SIG-M5 treated with dmso at 0.1 percent for 504 hours (cell line): Measurements from ENCODE around the gene EXOC3L4.

ENCODE experiments used
- DNase-seq: peaks from one replicate; lab custom pipeline; 2025; ENCODE audit not compliant: unreplicated experiment; lab: John Stamatoyannopoulos, UW

The EXOC3L4 gene

GRCh38 chr14:103070263-103070885, 24.2 kb upstream of the EXOC3L4 start:
- DNase-seq, result no peak

DNA sequence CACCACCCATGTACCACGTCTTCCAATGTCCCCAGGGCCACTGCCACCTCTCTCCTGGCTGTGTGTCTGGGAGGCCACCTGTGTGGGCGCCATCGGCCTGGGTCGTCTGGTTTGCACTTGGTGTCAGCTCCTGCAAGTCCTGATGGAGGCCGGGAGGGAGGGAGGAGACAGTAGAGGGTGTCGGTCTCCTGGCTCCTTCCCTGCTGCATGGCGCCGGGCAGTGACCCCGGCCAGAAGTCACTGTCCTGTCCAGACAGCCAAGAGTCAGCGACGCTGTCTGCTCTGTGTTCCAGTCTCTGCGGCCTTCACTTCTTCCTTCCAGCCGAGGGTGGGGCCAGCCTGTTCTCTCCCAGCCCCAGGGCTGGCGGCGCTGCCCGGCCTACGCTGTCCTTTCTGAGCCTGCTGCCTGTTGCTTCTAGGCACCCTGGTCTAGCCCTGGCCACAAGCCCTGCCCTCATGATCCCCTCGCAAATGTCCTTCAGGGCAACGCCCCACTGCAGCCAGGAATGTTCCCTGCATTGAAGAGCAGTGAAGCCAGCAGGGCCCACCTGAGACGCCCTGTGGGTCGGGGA, 23.5 kb upstream of the EXOC3L4 start:
- no peak for DNase-seq

- DNase-seq, result peak; percentile 16
Measured at GRCh38 chr14:103071544-103072251, 22.8 kb upstream of the EXOC3L4 start.

- DNase-seq, result no peak
Measured at GRCh38 chr14:103072595-103073366, 21.7 kb upstream of the EXOC3L4 start.

DNA sequence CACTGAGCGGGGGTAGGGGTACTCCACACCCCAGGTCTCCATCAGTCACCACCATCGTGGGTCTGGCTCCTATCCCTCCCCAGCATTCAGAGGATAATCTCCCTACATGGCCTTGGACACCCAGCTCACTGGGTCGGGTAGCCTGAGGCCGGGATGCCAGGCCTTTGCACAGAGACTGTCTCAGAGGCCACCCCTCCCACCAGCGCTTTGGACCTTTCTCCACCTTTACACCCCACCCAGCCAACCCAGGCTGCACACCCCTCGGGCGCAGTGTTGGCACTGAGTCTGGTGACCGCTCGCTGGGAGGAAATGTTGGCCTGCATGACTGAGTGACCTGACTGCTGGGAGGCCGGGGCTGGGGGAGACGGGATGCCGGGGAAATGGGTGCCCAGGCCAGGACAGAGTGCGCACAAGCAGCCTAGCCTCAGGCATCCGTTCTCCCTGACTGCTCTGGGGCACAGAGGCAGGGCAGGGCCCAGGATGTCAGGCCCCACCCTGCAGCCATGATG, 21.1 kb upstream of the EXOC3L4 start:
- DNase-seq, result no peak

DNA sequence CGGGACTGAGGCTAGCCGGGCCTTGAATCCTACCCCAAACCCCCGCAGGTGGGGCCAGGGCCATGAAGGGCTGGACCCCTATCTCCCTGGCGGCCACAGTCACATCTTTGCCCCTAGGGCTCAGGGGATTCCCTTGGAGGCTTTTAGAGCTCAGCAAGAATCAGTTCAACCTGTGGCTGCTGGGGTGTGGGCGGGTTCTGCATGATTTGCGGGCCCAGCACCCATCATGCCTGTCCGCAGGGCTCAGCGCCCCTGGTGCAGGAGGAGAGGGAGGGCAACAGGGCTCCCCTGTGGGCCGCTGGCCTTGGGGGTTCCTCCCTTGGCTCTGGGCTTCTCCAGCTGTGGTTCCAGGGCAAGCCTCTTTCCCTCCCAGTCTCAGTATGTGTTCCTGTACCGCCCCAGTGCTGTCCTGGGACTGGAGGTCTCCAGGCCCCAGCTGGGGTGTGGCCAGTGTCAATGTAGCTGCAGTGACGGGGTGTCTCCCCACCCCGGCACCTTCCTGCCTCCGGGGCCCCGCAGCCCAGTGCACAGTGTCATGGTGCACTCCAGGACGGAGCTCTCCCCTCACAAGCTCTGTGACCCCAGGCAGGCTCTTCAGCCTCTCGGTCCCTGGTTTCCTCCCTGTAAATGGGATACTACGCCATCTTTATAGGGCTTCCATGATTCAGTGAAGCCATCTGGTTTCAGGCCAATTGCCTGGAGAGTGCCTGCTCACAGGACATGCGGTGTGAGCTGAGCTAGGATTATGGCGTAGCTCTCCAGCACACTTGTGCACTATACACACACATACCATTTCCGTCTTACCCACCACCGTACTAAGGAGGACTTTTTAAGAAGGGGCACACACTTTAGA, 20.4 kb upstream of the EXOC3L4 start:
- DNase-seq, result no peak

GRCh38 chr14:103074729-103075367, 19.7 kb upstream of the EXOC3L4 start:
- no peak for DNase-seq

DNA sequence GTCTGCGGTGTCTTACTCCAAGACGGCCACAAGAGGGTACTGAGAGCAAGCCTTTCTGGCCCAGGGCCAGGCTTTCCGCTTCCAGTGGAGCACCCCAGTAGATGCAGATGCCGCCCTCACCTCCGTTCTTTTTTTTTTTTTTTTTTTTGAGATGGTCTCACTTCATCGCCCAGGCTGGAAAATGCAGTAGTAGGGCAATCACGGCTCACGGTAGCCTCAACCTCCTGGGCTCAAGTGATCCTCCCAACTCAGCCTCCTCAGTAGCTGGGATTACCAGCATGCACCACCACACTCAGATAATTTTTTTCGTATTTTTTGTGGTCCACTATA, 16.1 kb upstream of the EXOC3L4 start:
- DNase-seq, result peak; percentile 82

DNA sequence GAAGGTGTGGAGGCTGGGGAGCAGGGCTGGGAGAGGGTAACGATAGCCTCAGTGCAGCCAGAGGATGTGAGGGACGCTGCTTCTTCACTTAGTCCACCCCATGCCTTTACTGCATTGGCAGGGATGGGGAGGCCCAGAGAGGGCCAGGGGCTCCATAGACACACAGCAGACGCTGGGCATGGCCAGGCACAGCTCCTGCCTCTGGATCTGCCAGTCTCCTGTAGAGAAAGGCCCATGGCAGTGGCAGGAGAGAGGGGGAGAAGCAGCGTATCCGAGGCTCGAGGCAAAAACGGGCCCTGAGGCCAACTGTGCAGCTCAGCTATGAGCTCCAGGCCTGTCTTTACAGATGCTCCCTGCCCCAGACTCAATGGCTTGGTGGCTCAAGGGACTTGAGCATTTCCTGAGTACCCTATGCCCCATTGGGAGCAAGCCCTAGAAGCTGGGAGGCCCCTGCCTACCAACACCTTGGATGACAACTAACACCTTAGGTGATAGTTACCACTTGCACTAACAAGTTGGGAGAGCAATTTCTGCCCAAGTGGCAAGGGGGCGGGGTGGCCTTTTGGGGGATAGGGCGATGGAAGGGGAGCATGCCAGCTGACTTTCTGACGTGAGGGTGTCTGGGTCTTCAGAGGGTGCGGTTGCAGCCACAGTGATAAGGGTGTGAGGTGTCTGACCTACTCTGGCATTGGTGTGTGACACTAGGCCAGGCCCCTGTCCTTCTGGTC, 15.5 kb upstream of the EXOC3L4 start:
- no peak for DNase-seq

DNA sequence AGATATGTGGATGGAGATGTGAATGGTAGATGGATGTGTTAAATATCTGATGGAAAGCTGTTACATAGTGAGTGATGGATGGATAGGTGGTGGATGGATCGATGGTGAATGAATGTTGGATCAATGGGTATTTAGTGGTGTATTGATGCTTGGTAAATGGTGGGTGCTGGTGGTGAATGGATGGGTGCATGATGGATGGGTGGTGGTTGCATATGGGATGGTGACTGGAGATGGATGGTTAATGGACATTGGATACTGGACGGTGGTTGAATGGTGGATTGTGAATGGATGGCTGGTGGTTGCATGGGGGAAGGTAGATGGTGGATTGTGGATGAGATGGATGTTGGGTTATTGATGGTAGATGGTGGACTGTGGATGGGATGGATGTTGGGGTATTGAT, 12.6 kb upstream of the EXOC3L4 start:
- no peak for DNase-seq

- DNase-seq, result no peak
Measured at GRCh38 chr14:103084021-103084919, 10.3 kb upstream of the EXOC3L4 start, which contains the start of gene LBHD2. Gene LBHD2 (plus strand): TSS chr14:103084210. CDS start chr14:103086013, 1,803 bp downstream.

DNA sequence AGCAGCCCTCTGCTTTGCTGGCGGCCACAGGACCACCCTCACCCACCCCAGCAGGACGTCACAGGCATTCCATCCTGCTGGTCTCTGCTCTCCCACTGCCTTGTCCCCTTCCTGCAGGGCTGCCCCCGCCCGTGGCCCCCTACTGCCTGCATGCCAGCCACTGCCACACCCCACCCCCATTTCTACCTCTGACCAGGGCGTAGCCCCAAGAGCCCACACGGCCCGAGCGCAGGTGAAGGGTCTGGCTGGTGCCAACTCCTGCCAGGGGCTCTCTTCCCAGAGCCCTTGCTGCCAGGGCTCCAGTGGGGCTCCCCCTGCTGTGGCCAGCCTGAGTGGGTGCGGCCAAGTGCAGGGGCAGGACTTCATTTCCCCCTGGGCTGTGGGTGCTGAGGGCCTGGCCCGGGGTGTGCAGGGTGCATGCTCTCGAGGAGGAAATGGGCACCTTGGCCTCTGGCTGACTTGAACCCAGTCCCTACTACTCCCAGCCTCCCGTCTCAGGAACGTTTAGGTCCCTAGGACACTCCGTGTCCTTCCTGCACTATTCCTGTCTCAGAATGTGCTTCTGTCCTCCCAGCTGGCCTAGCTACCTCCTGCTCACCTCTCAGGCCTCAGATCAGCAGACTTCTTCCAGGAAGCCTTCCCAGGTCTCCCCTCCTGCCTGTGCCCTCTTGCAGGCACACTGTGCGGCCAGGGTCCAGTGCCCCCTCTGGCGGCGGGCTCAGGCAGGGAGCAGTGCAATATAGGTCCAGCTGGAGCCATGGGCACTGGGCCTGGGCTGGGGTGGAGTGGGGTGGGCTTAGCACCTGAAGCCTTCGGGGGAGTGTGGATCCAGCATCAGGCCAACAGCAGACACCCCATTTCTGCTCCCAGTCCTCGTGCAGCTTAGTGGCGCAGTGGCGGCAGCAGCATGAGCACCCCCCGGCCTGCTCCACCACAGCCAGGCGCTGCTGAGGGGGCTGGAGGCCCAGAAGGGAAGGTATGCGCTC, 9.1 kb upstream of the EXOC3L4 start:
- DNase-seq, result no peak

- no peak for DNase-seq
Measured at GRCh38 chr14:103086771-103087342, 7.7 kb upstream of the EXOC3L4 start.

- DNase-seq, result no peak
Measured at GRCh38 chr14:103087343-103087835, 7.1 kb upstream of the EXOC3L4 start.

DNA sequence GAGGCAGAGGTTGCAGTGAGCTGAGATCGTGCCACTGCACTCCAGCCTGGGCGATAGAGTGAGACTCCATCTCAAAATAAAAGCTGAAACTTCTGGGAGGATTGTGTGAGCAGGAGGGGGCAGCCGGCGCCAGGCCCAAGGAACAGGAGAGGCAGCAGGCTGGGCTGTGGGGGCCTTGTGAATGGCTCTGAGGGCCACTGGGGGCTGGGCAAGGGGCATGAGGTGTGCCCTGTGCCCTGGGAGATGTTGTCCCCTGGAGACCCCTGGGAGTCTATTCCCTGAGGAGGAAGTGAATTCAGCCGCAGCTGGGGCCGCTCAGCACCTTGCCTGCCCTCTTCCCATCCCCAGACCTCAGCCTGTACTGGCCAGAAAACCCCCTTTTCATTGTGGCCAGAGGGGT, 5.6 kb upstream of the EXOC3L4 start:
- no peak for DNase-seq

DNA sequence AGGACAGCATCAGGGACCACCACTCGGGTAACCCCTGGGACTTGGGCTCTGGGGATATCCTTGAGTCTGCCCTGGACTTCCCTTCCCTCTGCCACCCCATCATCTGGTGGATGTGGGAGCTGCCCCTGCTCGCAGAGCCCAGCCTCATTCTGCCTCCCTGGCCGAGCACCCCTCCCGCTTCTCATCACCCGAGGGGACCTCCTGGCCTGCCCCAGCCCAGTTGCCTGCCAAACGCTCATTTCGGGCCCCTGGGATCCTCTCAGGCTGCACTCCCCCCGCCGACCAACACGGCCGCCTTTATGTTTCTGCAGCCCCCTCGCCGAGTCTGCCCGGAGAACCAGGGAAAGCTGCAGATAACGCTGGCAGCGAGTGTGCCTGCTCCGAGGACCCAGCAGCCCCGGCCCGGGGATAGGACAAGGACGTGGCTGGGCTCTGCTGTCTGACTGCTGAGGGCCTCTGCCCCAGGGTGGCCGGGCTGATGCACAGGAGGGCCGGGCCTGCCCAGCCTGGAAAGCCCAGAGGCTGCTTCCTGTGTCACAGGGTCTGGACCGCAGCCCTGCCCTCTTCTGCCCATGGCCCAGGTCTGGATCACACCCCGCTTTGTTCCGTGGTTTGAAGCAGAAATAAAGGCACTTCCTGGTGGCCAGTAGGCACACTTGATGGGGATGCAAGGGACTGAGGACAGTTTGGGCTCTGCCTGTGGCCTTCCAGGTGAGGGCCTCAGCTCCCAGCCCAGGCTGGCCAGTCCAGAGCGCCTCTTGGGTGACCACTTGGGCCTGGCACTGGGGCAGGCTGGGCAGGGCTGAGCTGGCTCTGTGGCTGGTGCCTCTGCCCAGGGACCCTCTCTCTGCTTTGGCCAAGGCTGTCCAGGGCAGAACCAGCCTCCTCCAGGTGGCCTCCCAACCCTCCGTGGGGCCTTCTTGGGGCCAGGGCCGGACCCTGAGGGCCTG, 4.9 kb upstream of the EXOC3L4 start:
- no peak for DNase-seq
